IgD-negative memory B cell (primary cell): ENCODE data around the gene RYR1. TPM values are rescaled to one million over a fixed set of nuclear protein-coding genes. Genes with fewer than 3 reads are reported as not detected.
A peak's percentile ranks its signal among the peaks of the same experiment; 100 is the strongest.
"Not testable (repeated sequence)": the region's sequence is repeated elsewhere in the genome, so short reads cannot be mapped to it uniquely, and the experiment has no call there.

ENCODE experiments used
- H3K27ac Mint-ChIP-seq, 3 donors: one replicate each; pipeline ENCODE4 v1.8.0; 2020 to 2022; ENCODE audit warnings: mild to moderate bottlenecking in 3 of 3, mixed read lengths in 3 of 3, moderate library complexity in 1 of 3
- H3K27me3 Mint-ChIP-seq: one replicate; pipeline ENCODE4 v1.8.0; 2021; ENCODE audit warnings: mixed read lengths
- H3K36me3 Mint-ChIP-seq: one replicate; pipeline ENCODE4 v1.8.0; 2020; ENCODE audit warnings: mild to moderate bottlenecking, mixed read lengths
- H3K4me1 Mint-ChIP-seq, 3 donors: one replicate each; pipeline ENCODE4 v1.8.0; 2020 to 2022; ENCODE audit warnings: mixed read lengths in 3 of 3, mild to moderate bottlenecking in 1 of 3
- H3K4me3 Mint-ChIP-seq, 4 donors: one replicate each; pipeline ENCODE4 v1.8.0; 2020 to 2022; ENCODE audit warnings: mild to moderate bottlenecking in 4 of 4, mixed read lengths in 4 of 4, moderate library complexity in 3 of 4
- H3K9me3 Mint-ChIP-seq, 3 donors: one replicate each; pipeline ENCODE4 v1.8.0; 2020 to 2021; ENCODE audit warnings: mixed read lengths in 3 of 3, mild to moderate bottlenecking in 1 of 3
- polyA plus RNA-seq: library from polyadenylated mRNA; unstranded; fragments of 300-500 nt; fragmentation: Illumina TruSeq; gene quantifications from one replicate; pipeline ENCODE4 v1.2.3, GENCODE V29; 2021

Gene RYR1
- polyA plus RNA-seq, 1 donor from 2014 or later: 0.03 TPM

DNA sequence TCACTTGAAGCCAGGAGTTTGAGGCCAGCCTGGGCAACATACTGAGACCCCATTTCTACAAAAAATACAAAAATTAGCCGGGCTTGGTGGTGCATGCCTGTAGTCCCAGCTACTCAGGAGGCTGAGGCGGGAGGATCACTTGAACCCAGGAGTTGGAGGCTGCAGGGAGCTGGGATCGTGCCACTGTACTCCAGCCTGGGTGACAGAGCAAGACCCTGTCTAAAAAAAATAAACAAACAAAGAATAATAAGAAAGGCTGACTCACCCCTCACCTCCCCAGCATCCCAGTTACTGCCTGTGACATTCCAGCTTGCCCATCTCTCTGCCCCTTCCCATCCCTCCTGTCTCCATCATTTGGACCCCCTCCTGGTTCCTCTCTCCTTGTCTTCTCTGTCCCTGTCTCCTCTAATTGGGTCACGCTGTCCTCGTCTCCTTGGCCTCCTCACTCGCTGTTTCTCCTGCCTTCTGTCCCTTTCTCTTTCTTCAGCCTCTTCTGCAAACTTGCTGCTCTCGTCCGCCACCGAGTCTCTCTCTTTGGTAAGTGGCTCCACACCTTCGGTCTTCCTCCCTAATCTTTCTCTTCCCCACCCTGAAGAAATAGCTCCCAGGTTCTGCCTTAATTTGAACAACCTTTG is 77.7 kb downstream of the RYR1 start:
- Mint-ChIP-seq H3K9me3 (no peaks in the 10 kb centered on the region), H3K27me3 (peaks cover 13% of the 10 kb centered on the region), H3K4me1 (peaks cover 3 to 6% (median 4%) of the 10 kb centered on the region in 3 donors), H3K27ac (peak overlapping the region in 1 of 3 donors; percentile 39), H3K36me3 (no peaks in the 10 kb centered on the region), H3K4me3 (no peak overlapping the region)

- H3K27ac Mint-ChIP-seq: no peak overlapping the region
- H3K36me3 Mint-ChIP-seq: no peaks in the 10 kb centered on the region
- no peaks in the 10 kb centered on the region for H3K9me3 Mint-ChIP-seq
- peaks cover 12% of the 10 kb centered on the region for H3K27me3 Mint-ChIP-seq
- peaks cover 3 to 6% (median 4%) of the 10 kb centered on the region in 3 donors for H3K4me1 Mint-ChIP-seq
- no peak overlapping the region for H3K4me3 Mint-ChIP-seq
Measured at GRCh38 chr19:38512277-38512676, 78.8 kb downstream of the RYR1 start.

- H3K4me1 Mint-ChIP-seq, H3K36me3 Mint-ChIP-seq, H3K9me3 Mint-ChIP-seq, H3K27ac Mint-ChIP-seq: not testable (repeated sequence)
- peak overlapping the region in 1 of 4 donors; percentile 63 for H3K4me3 Mint-ChIP-seq
- peaks cover 12% of the 10 kb centered on the region for H3K27me3 Mint-ChIP-seq
Measured at GRCh38 chr19:38513156-38513555, 79.7 kb downstream of the RYR1 start.

GRCh38 chr19:38513762-38514167 is 80.3 kb downstream of the RYR1 start:
- Mint-ChIP-seq H3K36me3 (no peaks in the 10 kb centered on the region), H3K4me1 (peaks cover 0 to 6% (median 3%) of the 10 kb centered on the region in 3 donors), H3K27ac (no peak overlapping the region), H3K4me3 (no peak overlapping the region), H3K27me3 (peaks cover 12% of the 10 kb centered on the region), H3K9me3 (no peaks in the 10 kb centered on the region)

- H3K9me3 Mint-ChIP-seq: no peaks in the 10 kb centered on the region
- no peaks in the 10 kb centered on the region for H3K36me3 Mint-ChIP-seq
- peak overlapping the region in 1 of 4 donors; percentile 76 for H3K4me3 Mint-ChIP-seq
- H3K4me1 Mint-ChIP-seq: peaks cover 0 to 6% (median 3%) of the 10 kb centered on the region in 3 donors
- peaks cover 8% of the 10 kb centered on the region for H3K27me3 Mint-ChIP-seq
- H3K27ac Mint-ChIP-seq: no peak overlapping the region
Measured at GRCh38 chr19:38514812-38515633, 81.5 kb downstream of the RYR1 start.

- Mint-ChIP-seq H3K9me3 (no peaks in the 10 kb centered on the region), H3K36me3 (no peaks in the 10 kb centered on the region), H3K4me3 (no peak overlapping the region), H3K27ac (no peak overlapping the region), H3K4me1 (peaks cover 0 to 6% (median 3%) of the 10 kb centered on the region in 3 donors), H3K27me3 (peaks cover 4% of the 10 kb centered on the region)
Measured at GRCh38 chr19:38515896-38516295, 82.4 kb downstream of the RYR1 start.

GRCh38 chr19:38516802-38517201 is 83.3 kb downstream of the RYR1 start:
- Mint-ChIP-seq H3K4me3 (peak overlapping the region in 1 of 4 donors; percentile 5), H3K36me3 (no peaks in the 10 kb centered on the region), H3K4me1 (peaks cover 0 to 6% (median 3%) of the 10 kb centered on the region in 3 donors), H3K27ac (no peak overlapping the region), H3K27me3 (no peaks in the 10 kb centered on the region), H3K9me3 (no peaks in the 10 kb centered on the region)

GRCh38 chr19:38517321-38517720 is 83.8 kb downstream of the RYR1 start:
- H3K4me3 Mint-ChIP-seq: no peak overlapping the region
- H3K36me3 Mint-ChIP-seq: no peaks in the 10 kb centered on the region
- peaks cover 0 to 6% (median 3%) of the 10 kb centered on the region in 3 donors for H3K4me1 Mint-ChIP-seq
- no peaks in the 10 kb centered on the region for H3K9me3 Mint-ChIP-seq
- H3K27ac Mint-ChIP-seq: no peak overlapping the region
- no peaks in the 10 kb centered on the region for H3K27me3 Mint-ChIP-seq

- H3K4me3 Mint-ChIP-seq, H3K9me3 Mint-ChIP-seq, H3K27me3 Mint-ChIP-seq, H3K27ac Mint-ChIP-seq, H3K4me1 Mint-ChIP-seq, H3K36me3 Mint-ChIP-seq: not testable (repeated sequence)
Measured at GRCh38 chr19:38517980-38518379, 84.5 kb downstream of the RYR1 start.

DNA sequence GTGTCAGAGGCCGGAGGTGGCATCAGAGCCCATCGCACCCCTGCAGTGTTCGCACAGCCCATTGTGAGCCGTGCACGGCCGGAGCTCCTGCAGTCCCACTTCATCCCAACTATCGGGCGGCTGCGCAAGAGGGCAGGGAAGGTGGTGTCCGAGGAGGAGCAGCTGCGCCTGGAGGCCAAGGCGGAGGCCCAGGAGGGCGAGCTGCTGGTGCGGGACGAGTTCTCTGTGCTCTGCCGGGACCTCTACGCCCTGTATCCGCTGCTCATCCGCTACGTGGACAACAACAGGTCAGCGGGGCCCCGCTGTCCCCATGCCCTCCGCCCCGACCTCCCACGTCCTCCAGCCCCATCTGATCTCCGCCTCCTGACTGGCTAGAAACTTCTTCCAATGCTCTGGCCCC is 85.7 kb downstream of the RYR1 start:
- Mint-ChIP-seq H3K36me3 (no peaks in the 10 kb centered on the region), H3K9me3 (no peaks in the 10 kb centered on the region), H3K27ac (no peak overlapping the region), H3K4me1 (peaks cover 0 to 6% (median 3%) of the 10 kb centered on the region in 3 donors), H3K4me3 (no peak overlapping the region), H3K27me3 (no peaks in the 10 kb centered on the region)

DNA sequence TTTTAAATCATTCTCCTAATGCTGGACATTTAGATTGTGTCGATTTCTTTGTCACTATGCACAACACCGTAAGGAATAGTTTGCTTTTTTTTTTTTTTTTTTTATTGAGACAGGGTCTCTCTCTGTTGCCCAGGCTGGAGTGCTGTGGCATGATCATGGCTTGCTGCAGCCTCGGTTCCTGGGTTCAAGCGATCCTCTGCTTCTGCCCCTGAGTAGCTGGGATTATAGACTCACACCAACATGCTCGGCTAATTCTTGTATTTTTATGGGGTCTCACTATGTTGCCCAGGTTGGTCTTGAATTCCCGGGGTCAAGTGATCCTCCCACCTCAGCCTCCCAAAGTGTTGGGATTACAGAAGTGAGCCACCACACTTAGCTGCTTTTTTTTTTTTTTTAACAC is 86.5 kb downstream of the RYR1 start:
- Mint-ChIP-seq H3K27me3 (peaks cover 1% of the 10 kb centered on the region), H3K4me1 (peaks cover 0 to 9% (median 3%) of the 10 kb centered on the region in 3 donors), H3K4me3 (no peak overlapping the region), H3K9me3 (no peaks in the 10 kb centered on the region), H3K27ac (no peak overlapping the region), H3K36me3 (no peaks in the 10 kb centered on the region)

DNA sequence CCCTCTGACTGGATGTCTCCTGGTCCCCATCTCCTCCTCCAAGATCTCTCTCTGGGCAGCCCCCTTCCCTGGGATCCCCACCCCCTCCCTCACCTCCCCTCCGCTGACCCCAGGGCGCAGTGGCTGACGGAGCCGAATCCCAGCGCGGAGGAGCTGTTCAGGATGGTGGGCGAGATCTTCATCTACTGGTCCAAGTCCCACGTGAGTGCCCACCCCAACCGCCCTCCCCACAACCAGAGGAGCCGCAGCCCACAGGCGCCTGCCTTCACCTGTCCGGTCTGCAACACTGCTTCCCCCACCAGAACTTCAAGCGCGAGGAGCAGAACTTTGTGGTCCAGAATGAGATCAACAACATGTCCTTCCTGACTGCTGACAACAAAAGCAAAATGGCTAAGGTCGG is 89.4 kb downstream of the RYR1 start:
- Mint-ChIP-seq H3K4me1 (peaks cover 0 to 3% (median 0%) of the 10 kb centered on the region in 3 donors), H3K27ac (no peak overlapping the region), H3K9me3 (no peaks in the 10 kb centered on the region), H3K4me3 (no peak overlapping the region), H3K27me3 (peaks cover 10% of the 10 kb centered on the region), H3K36me3 (no peaks in the 10 kb centered on the region)

GRCh38 chr19:38523319-38523718 is 89.8 kb downstream of the RYR1 start:
- Mint-ChIP-seq H3K27me3 (peaks cover 12% of the 10 kb centered on the region), H3K36me3 (no peaks in the 10 kb centered on the region), H3K27ac (no peak overlapping the region), H3K4me3 (no peak overlapping the region), H3K4me1 (peaks cover 0 to 3% (median 0%) of the 10 kb centered on the region in 3 donors), H3K9me3 (no peaks in the 10 kb centered on the region)

DNA sequence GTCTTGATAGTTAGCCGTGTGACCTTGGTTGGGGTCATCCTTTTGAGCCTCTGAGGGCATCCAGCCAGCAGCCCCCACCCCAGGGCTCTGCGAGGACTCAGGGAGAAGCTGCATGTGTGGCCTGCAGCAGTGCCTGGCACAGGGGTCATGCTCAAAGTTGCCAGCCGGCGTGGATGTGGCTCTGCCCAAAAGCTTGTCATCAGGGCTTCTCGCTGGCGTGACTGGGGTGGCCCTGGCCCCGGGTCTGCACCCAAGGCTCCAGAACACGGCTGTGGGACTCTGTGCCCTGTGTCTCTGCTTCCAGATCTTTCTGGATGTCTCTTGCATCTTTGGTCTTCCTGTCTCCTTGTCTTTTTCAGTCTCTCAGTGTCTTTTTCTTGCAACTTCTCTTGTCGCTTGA is 90.9 kb downstream of the RYR1 start:
- Mint-ChIP-seq H3K4me3 (peak overlapping the region in 1 of 4 donors; percentile 71), H3K9me3 (no peaks in the 10 kb centered on the region), H3K36me3 (no peaks in the 10 kb centered on the region), H3K27me3 (peaks cover 14% of the 10 kb centered on the region), H3K27ac (no peak overlapping the region), H3K4me1 (peaks cover 0 to 3% (median 0%) of the 10 kb centered on the region in 3 donors)

DNA sequence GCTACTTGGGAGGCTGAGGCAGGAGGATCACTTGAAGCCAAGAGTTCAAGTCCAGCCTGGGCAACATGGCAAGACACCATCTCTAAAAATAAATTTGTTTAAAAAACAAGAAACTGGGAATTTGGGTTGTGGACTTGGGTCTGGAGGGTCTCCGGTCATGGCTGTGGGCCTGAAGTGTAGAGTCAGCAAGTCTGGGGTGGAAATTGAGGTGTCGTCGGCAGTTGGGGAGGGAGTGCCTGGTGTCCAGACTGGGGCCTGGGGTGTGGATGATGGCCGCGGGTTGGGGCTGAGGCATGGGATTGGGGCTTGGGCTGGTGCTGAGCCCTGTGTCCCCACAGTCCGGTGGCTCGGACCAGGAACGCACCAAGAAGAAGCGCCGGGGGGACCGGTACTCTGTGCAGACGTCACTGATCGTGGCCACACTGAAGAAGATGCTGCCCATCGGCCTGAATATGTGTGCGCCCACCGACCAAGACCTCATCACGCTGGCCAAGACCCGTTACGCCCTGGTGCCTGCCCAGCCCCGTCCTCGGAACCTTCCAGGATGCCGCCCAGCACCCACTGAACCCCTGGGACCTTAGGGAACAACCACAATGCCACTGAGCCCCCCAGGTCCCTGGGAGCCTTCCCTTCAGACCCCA is 91.6 kb downstream of the RYR1 start:
- no peaks in the 10 kb centered on the region for H3K9me3 Mint-ChIP-seq
- no peaks in the 10 kb centered on the region for H3K36me3 Mint-ChIP-seq
- H3K4me3 Mint-ChIP-seq: no peak overlapping the region
- H3K27ac Mint-ChIP-seq: no peak overlapping the region
- H3K4me1 Mint-ChIP-seq: peaks cover 0 to 3% (median 0%) of the 10 kb centered on the region in 3 donors
- H3K27me3 Mint-ChIP-seq: peaks cover 14% of the 10 kb centered on the region
